Stimulated activated CD4-positive, alpha-beta T cell treated with anti-CD3 and anti-CD28 coated beads, Interleukin-12 subunit alpha, Interleukin-12 subunit beta, amount 100 ng/mL, for 48 hours (primary cell): ENCODE results near the gene KASH5.
A peak's percentile ranks its signal among the peaks of the same experiment; 100 is the strongest.
"Not testable (repeated sequence)": the region's sequence is repeated elsewhere in the genome, so short reads cannot be mapped to it uniquely, and the experiment has no call there.

ENCODE experiments used
- DNase-seq, 3 donors: peaks; one replicate each; pipeline ENCODE4 v3.0.0-alpha.2; 2020; ENCODE audit warnings: low read depth in 2 of 3, low spot score in 1 of 3

The KASH5 gene

DNA sequence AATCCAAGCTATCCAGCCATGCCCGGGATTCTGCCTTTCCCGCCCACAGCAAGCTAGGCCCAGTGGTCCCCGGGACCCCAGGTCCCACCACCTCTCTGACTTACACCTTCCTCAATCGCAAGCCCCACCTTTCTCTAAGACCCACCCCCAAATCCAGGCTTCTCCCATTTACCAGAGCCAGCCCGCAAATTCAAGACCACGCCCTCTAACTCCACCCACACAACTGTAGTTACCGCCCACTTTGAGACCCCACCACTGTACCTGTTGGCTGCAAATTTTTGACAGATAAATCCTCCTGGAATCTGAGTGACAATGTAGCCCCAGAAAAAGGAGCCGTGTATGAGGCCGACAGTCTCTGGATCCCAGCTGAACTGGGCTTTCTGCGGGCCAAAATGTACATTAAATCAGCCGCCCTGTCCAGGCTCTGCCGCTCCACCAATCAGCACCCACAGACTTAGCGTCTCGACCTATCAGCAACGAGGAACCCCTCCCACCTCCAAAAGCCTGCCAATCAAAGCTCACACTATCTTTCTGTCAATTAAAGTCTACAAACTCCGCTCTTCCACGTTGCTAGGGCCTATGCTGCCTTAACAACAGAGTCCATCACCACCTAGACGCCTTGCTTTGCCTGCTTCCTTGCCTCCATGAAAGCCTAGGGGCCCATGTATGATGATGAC, 47.0 kb downstream of the KASH5 start:
- no peak for DNase-seq

DNA sequence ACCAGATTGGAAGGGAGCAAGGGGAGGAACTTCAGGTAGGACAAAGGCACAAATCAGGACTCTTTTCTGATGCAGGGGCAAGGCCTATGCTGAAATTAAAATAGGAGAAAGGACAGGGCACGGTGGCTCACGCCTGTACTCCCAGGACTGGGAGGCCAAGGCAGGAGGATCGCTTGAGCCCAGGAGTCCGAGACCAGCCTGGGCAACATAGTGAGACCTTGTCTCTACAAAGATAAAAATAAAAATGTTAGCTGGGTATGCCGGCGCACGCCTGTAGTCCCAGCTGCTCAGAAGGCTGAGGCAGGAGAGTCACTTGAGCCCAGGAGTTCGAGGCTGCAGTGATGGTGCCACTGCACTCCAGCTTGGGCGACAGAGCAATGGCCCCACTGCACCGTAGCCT, 47.6 kb downstream of the KASH5 start:
- DNase-seq = no peak

DNA sequence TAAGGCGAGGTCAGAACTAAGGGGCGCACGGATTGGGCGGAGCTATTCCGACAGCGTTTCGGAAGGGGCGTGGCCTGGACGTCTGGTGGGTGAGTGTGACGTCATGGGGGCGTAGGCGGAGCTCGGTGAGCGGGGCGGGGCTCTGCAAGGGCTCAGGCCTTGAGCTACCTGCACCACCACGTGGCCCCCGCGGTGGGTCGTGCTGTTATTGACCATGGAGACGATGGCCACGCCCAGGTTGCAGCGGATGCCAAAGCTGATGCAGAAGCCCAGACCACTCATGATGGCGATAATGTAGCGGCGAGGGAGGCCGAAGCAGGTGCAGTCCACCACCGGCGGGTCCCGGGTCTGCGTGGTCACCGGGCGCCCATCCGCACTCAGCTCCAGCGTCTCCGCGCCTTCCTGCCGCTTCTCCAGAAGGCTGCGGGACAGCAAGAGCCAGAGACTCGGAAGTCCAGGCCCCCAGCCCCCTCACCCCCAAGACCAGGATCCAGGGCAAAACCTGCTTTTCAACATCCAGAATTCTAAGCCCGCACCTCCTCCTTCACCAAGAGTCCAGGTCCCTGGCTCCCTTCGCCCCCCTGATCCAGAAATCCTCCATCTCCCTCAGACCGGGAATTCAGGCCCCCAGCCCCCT, 48.5 kb downstream of the KASH5 start:
- peak; percentile 57 to 61 (median 60) for DNase-seq

DNA sequence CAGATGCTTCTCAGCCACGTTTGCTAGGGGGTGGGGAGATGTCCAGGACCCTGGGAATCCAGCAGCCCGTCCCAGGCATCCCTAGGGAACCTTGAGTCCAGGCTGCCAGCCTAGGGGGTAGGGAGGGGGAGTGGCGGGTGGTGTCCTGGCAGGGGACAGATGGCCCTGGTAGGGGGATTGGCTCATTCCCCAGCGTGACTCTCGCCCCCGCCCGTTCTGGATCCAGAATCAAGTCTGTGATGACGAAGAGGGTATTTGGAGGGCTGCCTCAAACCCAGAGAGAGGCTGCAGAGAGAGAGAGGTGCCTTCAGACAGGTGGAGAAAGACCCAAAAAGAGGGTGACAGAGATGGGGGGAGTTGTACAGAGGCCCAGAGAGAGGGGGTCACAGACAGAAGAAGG, 49.2 kb downstream of the KASH5 start:
- no peak for DNase-seq

DNA sequence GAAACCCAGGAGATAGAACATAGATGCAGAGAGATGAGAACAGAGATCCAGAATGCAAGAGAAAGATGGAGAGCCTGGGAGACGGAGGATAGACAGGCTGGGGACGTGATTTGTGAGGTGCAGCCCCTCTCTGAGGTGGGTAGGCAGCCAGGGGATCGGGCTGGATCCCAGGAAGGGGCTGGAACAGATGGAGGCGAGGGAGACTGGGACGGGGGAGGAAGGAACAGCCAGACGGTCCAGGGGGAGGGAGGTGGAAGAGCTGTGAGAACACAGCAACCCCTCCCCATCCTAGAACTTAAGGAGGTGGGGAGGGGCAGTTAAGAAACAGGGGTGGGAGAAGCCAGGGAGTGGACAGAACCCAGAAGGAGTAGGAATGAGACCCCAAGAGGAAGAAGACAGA, 50.2 kb downstream of the KASH5 start:
- DNase-seq = no peak

DNA sequence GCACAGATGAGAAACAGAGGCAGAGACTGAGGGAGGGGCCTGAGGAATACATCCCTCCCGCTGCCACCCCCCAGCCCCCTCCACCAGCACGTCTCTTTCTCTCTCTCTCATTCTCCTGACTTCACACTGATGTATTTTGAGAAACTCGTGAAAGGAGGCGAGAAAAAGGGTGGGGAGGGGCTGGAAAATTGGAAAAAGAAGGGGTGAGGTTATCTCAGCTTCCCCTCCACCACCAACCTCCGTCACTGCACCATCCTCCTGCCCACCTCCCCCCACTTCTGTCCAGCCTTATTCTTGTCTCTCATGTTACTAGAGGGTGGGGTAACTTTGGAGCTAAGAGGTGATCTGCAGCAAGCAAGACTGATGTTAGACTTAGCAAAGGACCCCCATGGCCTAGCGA, 51.8 kb downstream of the KASH5 start:
- no peak for DNase-seq

DNA sequence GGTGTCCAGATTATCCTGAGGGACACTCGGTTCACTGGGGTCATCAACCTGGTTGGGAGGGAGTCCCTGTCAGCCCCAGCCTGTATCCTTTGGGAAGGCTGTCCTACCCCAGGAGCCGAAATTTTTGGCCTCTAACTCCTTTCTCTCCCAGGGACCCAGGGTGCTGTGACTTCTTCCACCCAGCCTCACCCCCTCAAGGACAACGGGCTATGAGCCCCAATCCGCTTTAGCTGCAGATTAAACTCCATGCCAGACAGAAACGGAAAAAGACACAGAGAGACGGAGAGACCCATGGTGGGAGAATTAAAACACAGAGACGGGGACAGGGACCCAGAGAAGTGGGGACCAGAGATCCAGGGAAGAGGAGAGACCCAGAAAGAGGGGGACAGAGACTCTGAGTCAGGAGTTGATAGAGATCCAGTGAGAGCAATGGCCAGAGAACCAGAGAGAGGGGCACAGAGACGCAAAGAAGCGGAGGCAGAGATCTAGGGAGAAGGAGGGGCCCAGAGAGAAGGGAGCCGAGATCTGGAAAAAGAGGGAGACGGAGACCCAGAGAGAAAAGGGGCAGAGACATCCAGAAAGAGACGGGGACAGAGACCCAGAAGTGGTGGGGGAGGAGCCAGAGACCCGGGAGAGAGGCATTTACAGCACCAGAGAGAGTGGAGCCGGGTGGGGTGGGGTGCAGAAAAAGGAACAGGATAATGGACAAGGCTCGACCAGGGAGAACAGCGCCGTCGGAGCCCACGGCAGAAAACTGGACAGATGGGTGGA, 52.6 kb downstream of the KASH5 start:
- DNase-seq = no peak

DNA sequence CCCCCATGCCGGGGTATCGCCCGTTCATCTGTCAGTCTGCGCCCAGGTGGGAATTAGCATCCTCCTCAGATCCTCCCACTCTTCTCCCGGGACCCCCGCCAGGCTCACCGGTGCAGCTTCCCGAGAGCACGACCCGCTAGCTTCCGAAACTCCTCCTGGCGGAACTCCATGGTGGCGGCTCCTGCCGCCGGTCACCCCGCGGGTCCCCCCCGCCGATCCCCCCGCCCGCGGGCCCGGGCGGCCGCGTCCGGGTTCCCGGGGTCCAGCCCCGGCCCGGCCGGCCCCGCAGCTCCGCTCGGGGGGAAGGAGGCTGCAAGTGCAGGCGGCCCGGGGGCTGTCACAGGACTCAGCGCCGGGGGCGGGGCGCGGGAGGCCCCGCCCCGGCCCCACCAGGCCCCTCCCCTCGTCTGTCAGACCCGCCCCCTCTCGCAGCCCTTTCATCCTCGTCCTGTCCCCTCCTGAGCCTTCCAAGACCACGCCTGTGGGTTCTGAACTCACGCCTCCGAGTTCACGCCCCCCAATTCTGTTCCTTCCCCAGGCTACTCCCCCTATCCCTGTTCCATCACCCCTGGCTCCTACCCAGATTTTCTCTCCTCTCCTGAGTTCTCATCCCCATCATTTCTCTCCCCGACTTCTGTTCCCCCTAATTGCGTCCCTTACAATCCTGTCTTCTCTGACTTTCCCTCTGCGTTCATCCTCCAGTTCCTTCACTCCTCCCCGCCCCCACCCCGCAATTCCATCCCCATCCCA, 53.3 kb downstream of the KASH5 start, which contains the start of gene SLC17A7:
SLC17A7 (minus strand) TSS at position 318 of the 750 bp plus-strand sequence; CDS start at position 170, 148 bp downstream.
- peak in 1 of 3 donors; percentile 46 for DNase-seq

DNA sequence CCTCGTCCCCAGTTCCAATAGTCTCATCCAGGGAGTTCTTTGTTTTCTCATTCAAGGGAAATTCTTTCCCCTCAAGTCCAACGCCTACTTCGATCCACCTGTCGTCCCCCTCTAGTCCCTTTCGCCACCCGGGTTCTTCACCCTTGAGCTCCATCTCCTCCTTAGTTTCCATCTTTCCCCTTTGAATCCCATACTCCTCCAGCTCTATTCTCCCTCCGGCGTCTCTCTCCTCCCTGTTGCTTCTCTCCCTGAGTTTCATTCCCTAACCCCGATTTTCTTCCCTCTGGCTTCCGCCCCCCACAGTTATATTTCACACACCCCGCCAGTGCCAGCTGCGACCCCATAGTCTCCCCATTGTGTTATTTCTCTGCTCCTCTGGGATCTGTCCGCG, 53.9 kb downstream of the KASH5 start:
- no peak for DNase-seq

DNA sequence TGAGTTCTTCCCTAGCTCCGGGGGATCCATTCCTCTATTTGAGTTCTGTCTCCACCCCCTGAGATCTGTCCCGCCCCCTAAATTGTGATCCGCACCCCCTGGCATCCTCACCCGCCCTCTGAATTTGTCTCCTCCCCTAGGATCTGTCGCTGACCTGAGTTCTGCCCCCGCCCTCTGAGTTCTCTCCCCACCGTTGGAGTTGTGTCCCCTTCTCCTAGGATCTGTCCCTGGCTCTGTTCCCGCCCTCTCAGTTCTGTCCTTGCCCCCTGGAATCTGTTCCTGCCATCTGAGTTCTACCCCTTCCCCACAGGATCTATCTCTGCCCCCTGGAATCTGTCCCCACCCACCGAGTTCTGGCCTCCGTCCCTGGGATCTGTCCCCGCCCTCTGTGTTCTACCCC, 54.3 kb downstream of the KASH5 start:
- no peak for DNase-seq

DNA sequence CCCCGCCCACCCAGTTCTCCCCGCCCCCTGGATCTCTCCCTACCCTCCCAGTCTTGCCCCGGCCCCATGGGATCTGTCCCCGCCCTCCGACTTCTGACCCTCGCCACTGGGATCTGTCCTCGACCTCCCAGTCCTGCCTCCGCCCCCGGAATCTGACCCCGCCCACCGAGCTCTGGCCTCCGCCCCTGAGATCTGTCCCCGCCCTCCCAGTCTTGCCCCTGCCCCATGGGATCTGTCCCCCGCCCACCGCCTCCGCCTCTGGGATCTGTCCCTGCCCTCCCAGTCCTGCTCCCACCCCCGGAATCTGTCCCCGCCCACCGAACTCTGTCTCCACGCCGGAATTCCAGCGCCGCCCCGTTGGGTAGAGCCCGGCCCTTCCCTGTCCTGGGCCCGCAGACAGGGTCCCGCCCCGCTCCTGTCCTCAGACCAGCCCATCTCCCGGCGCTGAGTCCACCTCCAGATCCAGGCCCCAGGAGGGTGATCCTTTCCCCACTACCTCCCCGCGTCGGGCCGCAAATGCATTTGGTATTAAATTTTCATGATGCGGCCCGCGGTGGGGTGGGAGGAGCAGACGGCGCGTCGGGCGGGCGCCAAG, 54.8 kb downstream of the KASH5 start:
- DNase-seq = peak; percentile 50 to 69 (median 59)

DNA sequence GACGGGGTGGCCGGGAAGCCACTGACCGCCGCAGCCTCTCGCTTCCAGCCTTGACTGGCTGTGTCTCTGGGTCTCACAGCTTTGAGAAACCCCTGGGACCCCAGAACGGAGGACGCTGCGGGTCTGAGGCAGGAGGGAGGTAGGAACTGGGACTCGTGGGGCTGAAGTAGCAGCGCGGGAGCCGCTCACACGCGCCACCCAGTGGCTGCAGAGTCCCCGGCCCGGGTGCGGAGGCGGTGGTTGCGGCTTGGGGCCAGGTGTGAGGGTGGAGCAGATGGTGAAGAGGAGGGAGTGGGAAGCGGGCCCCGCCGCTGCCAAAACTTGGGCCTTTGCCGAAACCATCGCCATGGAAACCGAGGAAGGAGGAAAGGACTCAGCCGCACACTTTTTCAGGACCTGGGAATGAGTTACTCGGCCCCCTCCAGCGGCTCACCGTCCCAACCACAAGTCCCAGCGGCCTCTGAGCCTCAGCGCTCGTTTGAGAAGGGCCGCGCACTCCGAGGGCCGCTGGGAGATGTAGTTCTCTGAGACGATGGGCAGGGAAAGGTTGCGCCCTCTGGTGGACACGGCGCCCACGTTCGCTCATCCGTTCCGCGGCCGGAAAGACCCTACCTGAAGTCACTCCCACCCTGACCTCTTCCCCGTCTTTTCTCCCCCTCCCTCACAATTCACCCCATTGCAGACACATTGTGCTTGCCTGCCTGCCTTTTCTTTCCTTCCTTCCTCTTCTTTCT, 55.5 kb downstream of the KASH5 start:
- DNase-seq = peak; percentile 85 to 90 (median 90)

DNA sequence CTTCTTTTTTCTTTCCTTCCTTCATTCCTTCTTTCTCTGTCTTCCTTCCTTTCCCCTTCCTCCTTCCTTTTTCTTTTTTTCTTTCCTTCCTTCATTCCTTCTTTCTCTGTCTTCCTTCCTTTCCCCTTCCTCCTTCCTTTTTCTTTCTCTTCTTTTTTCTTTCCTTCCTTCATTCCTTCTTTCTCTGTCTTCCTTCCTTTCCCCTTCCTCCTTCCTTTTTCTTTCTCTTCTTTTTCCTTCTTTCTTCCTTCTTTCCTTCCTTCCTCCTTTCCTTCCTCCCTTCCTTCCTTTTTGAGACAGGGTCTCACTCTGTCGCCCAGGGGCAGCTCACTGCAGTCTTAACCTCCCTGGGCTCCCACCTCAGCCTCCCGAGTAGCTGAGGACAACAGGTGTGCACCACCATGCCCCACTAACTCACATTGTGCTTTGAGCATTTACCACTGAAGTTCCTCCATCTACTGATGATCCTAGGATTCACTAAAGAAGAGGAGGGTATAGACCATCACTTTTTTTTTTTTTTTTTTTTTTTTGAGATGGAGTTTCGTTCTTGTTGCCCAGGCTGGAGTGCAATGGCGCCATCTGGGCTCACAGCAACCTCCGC, 56.2 kb downstream of the KASH5 start:
- not testable (repeated sequence) for DNase-seq

DNA sequence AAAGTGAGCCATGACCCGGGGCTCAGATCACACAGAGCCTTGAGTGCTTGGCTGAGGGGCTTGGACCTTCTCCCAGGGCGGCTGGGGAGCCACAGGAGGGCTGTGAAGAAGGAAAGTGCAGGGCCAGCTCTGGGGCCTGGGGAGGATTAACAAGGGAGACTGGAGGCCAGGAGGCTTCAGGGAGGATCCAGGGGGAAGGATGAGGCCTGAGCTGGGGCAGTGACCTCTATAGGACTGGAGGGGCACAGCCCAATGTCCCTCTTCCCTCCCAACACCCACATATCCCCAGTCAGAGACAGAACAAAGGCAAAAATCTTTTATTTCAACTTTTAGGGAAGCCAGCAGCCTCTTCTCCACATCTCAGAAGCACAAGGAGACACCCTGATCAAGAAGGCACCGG, 57.9 kb downstream of the KASH5 start:
- no peak for DNase-seq

DNA sequence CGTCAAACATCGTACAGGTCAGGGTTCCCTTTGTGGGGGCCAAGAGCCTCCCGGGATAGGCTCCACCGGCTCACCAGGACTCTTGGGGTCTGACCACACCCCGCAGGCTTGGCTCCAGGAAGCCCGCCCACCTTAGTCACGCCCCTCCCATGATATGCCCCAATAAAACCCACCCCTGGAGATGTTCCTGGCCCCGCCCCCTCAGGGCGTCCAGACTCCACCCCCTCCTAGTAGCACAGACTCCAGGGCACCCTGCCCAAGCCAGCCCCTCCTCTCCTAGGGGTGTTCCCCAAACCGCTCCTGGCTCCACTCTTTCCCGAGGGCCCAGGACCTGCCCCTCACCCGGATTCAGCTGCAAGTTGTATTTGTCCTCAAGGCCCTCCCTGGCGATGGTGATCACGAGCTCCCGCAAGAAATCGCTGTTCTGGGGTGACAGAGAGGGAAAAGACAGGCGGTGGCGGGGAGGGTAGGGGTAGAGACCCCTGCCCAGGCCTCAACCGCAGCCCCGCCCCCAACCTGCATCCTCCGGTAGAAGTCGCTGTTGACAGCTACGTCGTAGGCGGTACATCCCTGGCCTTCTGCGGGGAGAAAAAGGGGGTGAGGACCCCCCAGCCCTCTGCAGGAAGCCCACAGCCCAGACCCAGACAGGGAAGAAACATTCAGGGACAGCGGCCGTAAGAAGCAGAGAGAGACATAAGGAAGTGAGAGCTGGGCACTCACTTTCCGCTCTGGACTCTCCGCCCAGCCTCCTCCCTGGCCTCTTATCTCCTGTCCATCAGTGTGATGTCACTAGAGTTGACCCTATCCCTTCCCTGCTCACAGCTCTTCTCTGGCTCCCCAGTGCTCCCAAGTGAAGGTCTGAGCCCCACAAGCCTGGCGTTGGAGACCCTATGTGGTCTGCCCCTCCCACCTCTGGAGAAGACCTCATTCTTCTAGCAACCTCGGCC, 59.7 kb downstream of the KASH5 start:
- DNase-seq = no peak

DNA sequence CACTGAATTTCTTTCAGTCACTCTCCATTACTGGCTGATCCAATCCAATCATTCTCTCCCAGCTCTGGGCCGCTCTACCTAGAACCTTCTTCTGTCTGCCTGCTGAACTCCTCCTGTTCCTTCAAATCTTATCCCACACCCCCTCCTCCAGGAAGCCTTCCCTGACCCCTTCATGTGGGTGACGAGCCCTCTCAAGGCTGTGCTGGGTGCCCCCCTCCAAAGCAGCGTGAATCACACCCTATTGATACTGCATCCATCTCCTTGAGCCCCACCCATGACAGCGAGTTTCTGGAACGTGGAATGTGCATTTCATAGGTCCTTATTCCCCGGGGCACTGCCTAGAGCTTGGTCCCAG, 60.4 kb downstream of the KASH5 start:
- no peak for DNase-seq

DNA sequence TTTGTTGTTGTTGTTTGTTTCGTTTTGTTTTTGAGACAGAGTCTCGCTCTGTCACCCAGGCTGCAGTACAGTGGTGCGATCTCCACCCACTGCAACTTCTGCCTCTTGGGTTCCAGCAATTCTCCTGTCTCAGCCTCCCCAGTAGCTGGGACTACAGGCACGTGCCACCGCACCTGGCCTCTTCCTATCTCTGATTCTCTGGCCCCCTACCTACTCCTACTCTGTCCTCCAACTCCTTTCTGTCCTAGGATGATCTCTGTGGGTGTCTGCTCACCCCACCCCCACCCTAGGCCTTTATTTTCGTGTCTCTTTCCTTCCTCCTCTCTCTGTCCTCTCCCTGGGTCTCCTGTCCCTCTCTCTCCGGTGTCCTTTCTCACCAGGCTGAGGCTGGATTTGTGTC, 62.4 kb downstream of the KASH5 start:
- DNase-seq = no peak

DNA sequence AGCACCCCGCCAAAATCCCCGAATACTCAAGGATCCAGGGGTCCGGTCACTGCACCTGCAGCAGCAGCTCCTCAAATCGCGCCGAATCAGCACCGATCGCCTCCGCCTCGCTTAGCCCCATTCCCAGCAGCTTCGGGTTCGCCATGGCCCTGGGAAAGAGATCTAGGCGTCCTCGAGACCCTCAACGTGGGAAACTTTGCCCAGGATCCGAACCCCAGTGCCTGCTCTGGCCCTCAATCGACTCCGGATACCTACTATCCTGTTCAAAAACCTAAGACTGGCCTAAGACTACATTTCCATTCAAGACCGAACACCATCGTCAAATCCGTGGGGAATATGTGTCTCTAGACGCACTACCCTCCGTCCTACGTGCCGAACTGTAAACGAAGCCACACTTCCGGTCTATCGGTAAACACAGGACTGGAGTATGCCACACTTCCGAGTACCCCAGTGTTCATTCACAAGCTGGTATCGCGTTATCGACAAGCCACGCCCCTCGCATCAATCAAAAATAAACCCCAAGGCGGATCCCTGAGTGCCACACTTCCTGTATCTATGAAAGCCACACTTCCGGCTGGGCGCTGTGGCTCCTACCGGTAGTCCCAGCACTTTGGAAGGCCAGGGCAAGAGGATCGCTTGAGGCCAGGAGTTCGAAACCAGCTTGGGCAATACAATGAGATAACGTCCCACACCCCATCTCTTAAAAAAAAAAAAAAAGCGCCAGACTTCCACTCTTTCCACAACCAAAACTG, 63.6 kb downstream of the KASH5 start, which contains the start of gene PIH1D1:
PIH1D1 (minus strand) TSS at position 385 of the 752 bp plus-strand sequence; CDS start at position 145, 240 bp downstream.
- peak; percentile 91 to 97 (median 94) for DNase-seq
